LHCN-M2 (cell line): ENCODE results near the gene TEX38. TPM values are rescaled to one million over a fixed set of nuclear protein-coding genes. Genes with fewer than 3 reads are reported as not detected.

Source experiments
- DNase-seq: peaks from one replicate; pipeline ENCODE4 v3.0.0-alpha.2; 2012; ENCODE audit warnings: low read depth
- total RNA-seq: library from RNA; depleted of rRNA; stranded (reverse); fragments of >200 nt; gene quantifications from 2 replicates; pipeline ENCODE4 v1.2.3, GENCODE V29; 2014; rRNA removed

TEX38 gene
- total RNA-seq, 1 experiment from 2014 or later: 0.17 TPM

DNA sequence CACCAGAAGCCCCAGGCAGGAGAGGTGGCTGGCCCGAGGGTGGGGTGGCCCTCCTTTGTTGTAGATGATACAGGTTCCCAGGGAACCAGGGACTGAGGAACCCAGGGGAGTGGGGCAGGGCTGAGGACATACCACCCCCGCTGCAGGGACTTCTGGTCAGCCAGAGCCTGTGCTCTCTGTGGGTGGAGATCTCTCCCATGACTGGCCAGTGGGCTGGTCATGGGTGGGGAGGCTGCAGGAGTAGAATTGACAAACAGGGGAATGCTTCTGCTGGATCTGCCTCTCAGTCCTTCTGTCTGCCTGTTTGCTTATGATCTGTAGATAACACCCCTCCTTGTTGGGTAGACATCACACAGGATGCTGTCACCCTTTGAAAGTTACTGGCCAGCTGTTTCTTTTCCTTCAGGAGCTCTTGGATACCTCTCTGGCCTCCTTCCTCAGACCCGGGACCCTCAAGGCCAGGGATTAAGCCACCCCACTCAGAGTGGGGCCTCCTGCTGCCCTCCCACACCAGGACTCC, 50.1 kb downstream of the TEX38 start:
- DNase-seq: no peak

Other genes with a start within 250 kb of the TEX38 start
- gene DMBX1, start 182.0 kb upstream of the TEX38 start, total RNA-seq: not detected in 2 replicates
- gene KNCN, start 120.2 kb upstream of the TEX38 start, total RNA-seq: not detected in 2 replicates
- 7.3 and 12.6 TPM in 2 replicates for gene MKNK1, start 67.6 kb upstream of the TEX38 start, total RNA-seq
- 5.5 and 10.8 TPM in 2 replicates for gene MOB3C, start 55.0 kb upstream of the TEX38 start, total RNA-seq
- gene ATPAF1, start 3.5 kb upstream of the TEX38 start, total RNA-seq: 41.2 and 42.1 TPM in 2 replicates
- 46.6 and 55.2 TPM in 2 replicates for gene EFCAB14, start 47.3 kb downstream of the TEX38 start, total RNA-seq
- not detected in 2 replicates for gene CYP4B1, start 127.2 kb downstream of the TEX38 start, total RNA-seq